T47D (cell line): ENCODE measurements around the gene F7.

Source experiments
- DNase-seq, 2 experiments: peaks; one replicate each; pipeline versions ENCODE4 v3.0.0 to v3.0.0-alpha.2; 2011 to 2012; ENCODE audit warnings: low read depth in 1 of 2, low spot score in 1 of 2
- JUND ChIP-seq: IDR thresholded peaks from 2 replicates; pipeline ENCODE4 v1.6.1; 2012; ENCODE audit warnings: low read depth
- in situ Hi-C: cut with HindIII; loops from 2 replicates; pipeline ENCODE4 v1.10.0; 2016; ENCODE audit warnings: low sequenced_read_pairs, low pct_unique_long_range_greater_than_20kb

The F7 gene

GRCh38 chr13:113086031-113086750 is 19.4 kb upstream of the F7 start:
- no peak for TF ChIP-seq JUND
- in situ Hi-C loops = no loop called here
- no peak for DNase-seq

DNA sequence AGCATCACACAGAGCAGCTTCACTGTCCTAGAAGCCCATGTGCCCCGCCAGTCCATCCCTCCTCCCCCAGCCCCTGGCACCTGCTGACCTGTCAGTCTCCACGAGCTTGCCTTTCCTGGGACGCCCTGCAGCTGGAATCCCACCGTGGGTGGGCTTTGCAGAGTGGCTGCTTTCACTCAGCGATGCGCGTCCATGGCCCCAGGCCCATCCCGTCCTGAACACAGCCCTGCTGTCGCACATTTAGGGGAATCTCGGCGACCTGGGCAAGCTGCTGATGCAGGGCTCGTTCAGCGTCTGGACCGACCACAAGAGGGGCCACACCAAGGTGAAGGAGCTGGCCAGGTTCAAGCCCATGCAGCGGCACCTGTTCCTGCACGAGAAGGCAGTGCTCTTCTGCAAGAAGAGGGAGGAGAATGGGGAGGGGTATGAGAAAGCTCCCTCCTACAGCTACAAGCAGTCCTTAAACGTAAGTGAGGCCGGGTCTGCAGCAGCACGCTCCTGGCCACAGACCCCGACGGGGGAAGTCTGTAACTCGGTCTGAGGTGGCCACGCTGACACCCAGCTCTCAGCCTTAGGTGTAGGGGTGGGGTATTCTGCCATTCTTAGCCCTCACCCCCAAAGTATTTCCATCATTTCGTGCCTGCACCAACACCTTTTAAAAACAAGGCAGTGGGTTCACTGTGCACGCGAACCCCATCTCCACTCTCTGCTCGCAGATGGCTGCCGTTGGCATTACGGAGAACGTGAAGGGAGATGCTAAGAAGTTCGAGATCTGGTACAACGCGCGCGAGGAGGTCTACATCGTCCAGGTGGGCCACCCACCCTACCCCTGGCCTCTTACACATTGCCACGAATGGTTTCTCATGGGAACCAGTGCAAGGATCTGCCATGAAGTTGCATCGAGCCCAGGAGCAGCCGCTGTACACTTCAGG is 18.3 kb upstream of the F7 start:
- TF ChIP-seq JUND = no peak
- DNase-seq = no peak
- in situ Hi-C loops = no loop called here

GRCh38 chr13:113087923-113088690 is 17.5 kb upstream of the F7 start:
- in situ Hi-C loops = no loop called here
- no peak for TF ChIP-seq JUND
- DNase-seq = no peak

- in situ Hi-C loops = no loop called here
- no peak for DNase-seq
- no peak for TF ChIP-seq JUND
Measured at GRCh38 chr13:113088691-113089020, 16.9 kb upstream of the F7 start.

DNA sequence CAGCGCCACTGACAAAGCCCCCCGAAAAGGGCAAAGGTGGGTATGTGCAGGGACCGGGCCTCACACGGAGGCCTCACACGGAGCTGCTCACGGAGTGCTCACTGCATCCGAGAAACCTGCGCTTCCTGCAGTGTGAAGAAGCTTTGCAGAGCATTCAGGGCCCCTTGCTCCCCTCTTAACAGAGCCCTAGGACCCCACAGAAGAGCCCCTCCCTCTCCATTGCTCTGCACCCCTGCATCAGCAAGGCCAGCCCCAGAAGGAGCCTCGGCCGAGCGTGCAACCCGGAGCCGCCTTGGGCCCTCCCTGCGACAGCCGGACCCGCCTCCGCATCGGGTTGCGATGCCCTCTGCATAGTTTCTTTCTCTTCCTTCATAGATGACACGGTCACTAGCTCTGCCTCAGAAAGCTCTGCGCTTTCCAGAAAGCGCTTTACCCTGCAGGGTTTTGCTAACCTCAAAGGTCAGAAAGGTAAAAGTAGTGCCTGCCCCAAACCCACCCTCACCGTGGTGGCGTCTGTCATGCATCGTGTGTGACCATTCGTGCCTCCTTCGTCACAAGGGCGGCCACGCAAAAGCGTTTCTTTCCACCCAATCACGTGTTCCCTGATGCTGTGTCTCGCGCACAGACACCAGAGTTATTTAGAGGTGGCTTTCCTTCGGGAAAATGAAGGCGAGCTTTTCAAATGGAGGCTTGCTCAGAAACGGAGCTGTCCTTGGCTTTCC is 15.7 kb upstream of the F7 start:
- DNase-seq = no peak
- in situ Hi-C loops = no loop called here
- no peak for TF ChIP-seq JUND

DNA sequence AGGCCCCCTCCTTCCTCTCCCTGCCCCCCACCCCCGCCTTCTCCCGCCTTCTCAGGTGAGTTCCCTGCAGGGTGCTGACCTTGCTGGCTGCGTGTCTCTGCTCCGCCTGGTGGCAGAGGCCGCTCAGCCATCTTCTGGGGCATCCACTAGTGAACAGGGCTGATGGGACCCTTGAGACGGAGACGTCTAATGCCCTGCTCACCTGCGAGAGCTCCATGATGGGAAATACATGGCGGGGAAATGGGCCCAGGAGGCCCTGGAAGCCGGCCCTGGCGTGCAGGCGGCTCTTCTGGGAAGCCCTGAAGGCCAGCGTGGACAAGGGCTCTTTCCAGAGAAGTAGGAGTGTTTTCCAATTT is 15.2 kb upstream of the F7 start:
- no peak for DNase-seq
- no peak for TF ChIP-seq JUND
- in situ Hi-C loops = no loop called here

GRCh38 chr13:113090806-113091205 is 14.8 kb upstream of the F7 start:
- no peak for DNase-seq
- in situ Hi-C loops = no loop called here
- no peak for TF ChIP-seq JUND

DNA sequence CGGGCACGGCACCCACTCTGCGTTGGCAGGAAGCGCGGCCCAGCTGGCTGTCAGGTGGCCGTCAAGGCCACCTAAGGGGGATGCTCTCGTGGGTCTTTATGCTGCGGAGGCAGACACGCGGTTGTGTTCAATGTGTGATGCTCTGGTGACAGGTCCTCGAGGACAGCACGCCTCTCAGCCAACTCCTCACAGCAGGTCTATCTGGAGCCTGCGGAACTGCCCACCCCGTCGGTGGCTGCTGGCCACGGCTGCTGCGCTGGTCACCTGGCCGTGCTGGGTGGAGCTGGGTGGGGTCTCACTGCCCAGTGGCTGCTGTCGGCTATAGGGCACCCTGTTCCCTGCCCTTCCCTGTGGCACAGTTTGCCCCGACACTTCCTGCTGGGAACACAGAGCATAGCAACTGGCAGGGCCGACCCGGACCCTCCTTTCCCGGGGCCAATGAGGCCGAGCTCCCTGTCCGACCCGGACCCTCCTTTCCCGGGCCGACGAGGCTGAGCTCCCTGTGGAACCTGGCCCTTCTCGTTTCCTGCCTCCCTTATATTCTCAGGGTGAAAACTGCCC is 14.3 kb upstream of the F7 start:
- no peak for DNase-seq
- in situ Hi-C loops = no loop called here
- TF ChIP-seq JUND = no peak

GRCh38 chr13:113091891-113092775 is 13.5 kb upstream of the F7 start:
- no peak for DNase-seq
- TF ChIP-seq JUND = no peak
- in situ Hi-C loops = no loop called here

DNA sequence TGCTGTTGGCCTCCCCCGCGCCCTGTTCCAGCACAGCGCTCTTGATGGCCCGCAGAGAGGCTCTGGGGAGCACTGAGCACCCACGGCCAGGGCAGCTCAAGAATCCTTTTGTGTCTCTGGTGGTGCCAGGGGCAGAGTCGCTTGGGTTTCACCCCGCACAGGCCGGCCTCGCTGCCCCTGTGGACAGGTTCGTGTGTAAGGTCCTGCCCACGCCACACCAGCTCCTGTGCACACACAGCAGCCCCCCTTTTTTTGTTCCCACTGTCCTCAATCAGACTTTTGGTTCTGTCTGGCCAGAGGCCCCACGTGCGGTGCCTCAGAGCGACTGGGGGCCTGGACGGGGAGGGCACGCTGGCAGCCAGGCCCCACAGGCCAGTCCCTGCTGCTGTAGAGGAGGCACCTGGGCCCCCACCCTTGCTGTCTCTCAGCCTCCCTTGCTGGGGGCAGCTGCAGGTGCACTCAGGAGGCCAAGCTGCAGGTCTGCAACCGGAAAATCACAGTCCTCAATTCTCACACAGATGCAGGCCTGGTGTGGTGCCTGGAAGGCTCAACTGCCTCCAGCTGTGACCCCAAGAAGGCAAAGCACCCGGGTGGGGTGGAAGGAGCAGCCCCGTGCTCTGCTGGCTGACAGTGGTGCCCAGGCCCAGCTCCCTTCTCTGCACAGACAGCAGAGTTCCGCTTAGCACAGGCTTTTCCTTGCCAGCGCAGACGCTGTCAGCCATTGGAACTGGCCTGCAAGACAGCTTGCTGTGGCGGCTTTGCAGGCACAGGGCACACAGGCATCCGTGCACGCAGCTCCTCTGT is 12.6 kb upstream of the F7 start:
- no peak for TF ChIP-seq JUND
- in situ Hi-C loops = no loop called here
- no peak for DNase-seq
